A549 (cell line): ENCODE data around the gene ALDH16A1.

Experiments
- BCL3 ChIP-seq: fragments of >200 bp; sonication (Bioruptor Twin); formaldehyde crosslinking; IDR thresholded peaks from 3 replicates; pipeline ENCODE4 v1.6.1; 2016
- CBX8 ChIP-seq: fragments of 200-600 bp; sonication (generic); IDR thresholded peaks from 2 replicates; pipeline ENCODE4 v1.6.1; 2016
- CHD2 ChIP-seq: fragments of 150-350 bp; IDR thresholded peaks from 2 replicates; pipeline ENCODE4 v1.6.1; 2014; ENCODE audit warnings: low read length; ENCODE audit not compliant: partially characterized antibody
- CTCF ChIP-seq: fragments of >200 bp; sonication (Bioruptor Twin); formaldehyde crosslinking; IDR thresholded peaks from 3 replicates; pipeline ENCODE4 v1.5.1; 2016
- GATA3 ChIP-seq: IDR thresholded peaks from 2 replicates; pipeline ENCODE4 v1.6.1; 2012; ENCODE audit warnings: borderline replicate concordance
- MAZ ChIP-seq: fragments of 150-350 bp; IDR thresholded peaks from 2 replicates; pipeline ENCODE4 v1.6.1; 2014; ENCODE audit warnings: antibody characterized with exemption, low read depth, low read length, borderline replicate concordance
- PHF8 ChIP-seq: fragments of 200-600 bp; sonication (generic); IDR thresholded peaks from 2 replicates; pipeline ENCODE4 v1.6.1; 2016; ENCODE audit warnings: low read depth, mild to moderate bottlenecking, antibody characterized with exemption, moderate library complexity, borderline replicate concordance
- POLR2A ChIP-seq: IDR thresholded peaks from 2 replicates; pipeline ENCODE4 v1.6.1; 2012; ENCODE audit warnings: mild to moderate bottlenecking, low read length
- RAD21 ChIP-seq, 2 experiments: fragments of >200 bp in 1 of 2; sonication (Bioruptor Twin) in 1 of 2; formaldehyde crosslinking in 1 of 2; IDR thresholded peaks in 1 of 2; conservative IDR thresholded peaks in 1 of 2; 2 replicates in 1 of 2; 3 replicates in 1 of 2; pipeline ENCODE4 v1.6.1; 2012 to 2018; ENCODE audit warnings: inconsistent platforms in 1 of 2
- RCOR1 ChIP-seq: fragments of 150-350 bp; IDR thresholded peaks from 2 replicates; pipeline ENCODE4 v1.6.1; 2014; ENCODE audit warnings: antibody characterized with exemption, low read length, low read depth
- RFX5 ChIP-seq: fragments of 450-650 bp; IDR thresholded peaks from 2 replicates; pipeline ENCODE4 v1.7.1; 2014; ENCODE audit warnings: antibody characterized with exemption, mild to moderate bottlenecking, moderate library complexity
- RNF2 ChIP-seq: fragments of 200-600 bp; sonication (generic); IDR thresholded peaks from 2 replicates; pipeline ENCODE4 v1.6.1; 2016; ENCODE audit warnings: low read depth, mild to moderate bottlenecking, antibody characterized with exemption, moderate library complexity, borderline replicate concordance
- SMC3 ChIP-seq: fragments of >200 bp; sonication (Bioruptor Twin); formaldehyde crosslinking; IDR thresholded peaks from 3 replicates; pipeline ENCODE4 v1.6.1; 2018; ENCODE audit warnings: inconsistent platforms
- USF2 ChIP-seq: fragments of 450-650 bp; IDR thresholded peaks from 2 replicates; pipeline ENCODE4 v1.6.1; 2014; ENCODE audit warnings: antibody characterized with exemption

GRCh38 chr19:49423071-49423984 lies 29.7 kb upstream of the ALDH16A1 start, which contains the start of gene PTH2:
- TF ChIP-seq RNF2 (no peak), CHD2 (no peak), RAD21 (conservative IDR thresholded peaks at IDR 0.05 in 1 of 2, IDR thresholded peaks at IDR 0.05 in 1 of 2) (no peak), CTCF (no peak), RFX5 (no peak), POLR2A (no peak), RCOR1 (no peak), SMC3 (no peak), GATA3 (no peak), USF2 (no peak), MAZ (no peak), PHF8 (no peak), BCL3 (no peak), CBX8 (no peak)
